GM18520 (cell line): ENCODE measurements around the gene ULK2.
"Not testable (repeated sequence)": the region's sequence is repeated elsewhere in the genome, so short reads cannot be mapped to it uniquely, and the experiment has no call there.

Source experiments
- ATAC-seq: cut with Tn5 transposase; IDR thresholded peaks from one replicate; pipeline ENCODE4 v1.9.1; 2021; ENCODE audit not compliant: unreplicated experiment

The ULK2 gene

GRCh38 chr17:19769946-19770652 is 97.6 kb downstream of the ULK2 start:
- ATAC-seq, result no peak

GRCh38 chr17:19768046-19768782 is 99.5 kb downstream of the ULK2 start:
- no peak for ATAC-seq

- no peak for ATAC-seq
Observed at GRCh38 chr17:19766421-19767270, 101.1 kb downstream of the ULK2 start.

- no peak for ATAC-seq
Observed at GRCh38 chr17:19766016-19766415, 101.7 kb downstream of the ULK2 start.

- ATAC-seq, result not testable (repeated sequence)
Observed at GRCh38 chr17:19763991-19764390, 103.7 kb downstream of the ULK2 start.

GRCh38 chr17:19763416-19763815 is 104.3 kb downstream of the ULK2 start:
- ATAC-seq, result no peak

- ATAC-seq, result no peak
Observed at GRCh38 chr17:19762515-19762961, 105.2 kb downstream of the ULK2 start.

GRCh38 chr17:19760746-19761145 is 107.0 kb downstream of the ULK2 start:
- no peak for ATAC-seq

GRCh38 chr17:19759568-19760549 is 107.9 kb downstream of the ULK2 start:
- no peak for ATAC-seq

- ATAC-seq, result no peak
Observed at GRCh38 chr17:19757536-19758180, 110.1 kb downstream of the ULK2 start.

GRCh38 chr17:19756546-19756945 is 111.2 kb downstream of the ULK2 start:
- ATAC-seq, result no peak

GRCh38 chr17:19755821-19756510 is 111.8 kb downstream of the ULK2 start:
- ATAC-seq, result no peak

GRCh38 chr17:19755392-19755791 is 112.3 kb downstream of the ULK2 start:
- ATAC-seq, result no peak

- ATAC-seq, result no peak
Observed at GRCh38 chr17:19753661-19754463, 113.9 kb downstream of the ULK2 start.

GRCh38 chr17:19753051-19753509 is 114.7 kb downstream of the ULK2 start:
- ATAC-seq, result no peak

- no peak for ATAC-seq
Observed at GRCh38 chr17:19752216-19753050, 115.3 kb downstream of the ULK2 start.

- ATAC-seq, result no peak
Observed at GRCh38 chr17:19750835-19751234, 116.9 kb downstream of the ULK2 start.
